ENCODE measurements around the gene PAX2. TPM values are rescaled to one million over a fixed set of nuclear protein-coding genes. Genes with fewer than 3 reads are reported as not detected.

Gene PAX2
- total and polyA plus RNA-seq, 12 donors, result 0.07 to 0.25 (median 0.10) TPM; not detected in 8

DNA sequence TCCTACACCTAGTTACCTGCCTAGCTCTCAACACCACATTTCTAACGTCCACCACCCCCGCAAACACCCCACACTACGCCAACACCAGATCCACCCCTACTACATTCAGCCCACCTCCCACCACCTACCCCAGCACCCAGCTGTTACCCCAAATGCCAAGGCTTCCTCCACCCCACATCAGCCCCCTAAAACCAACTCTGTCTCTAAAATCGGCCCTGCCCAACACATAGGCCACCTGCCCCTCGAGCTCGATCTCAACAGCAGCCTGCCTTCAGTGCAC is 114.0 kb downstream of the PAX2 start:
- intact Hi-C loops (cut with DNase I), result no loop called here
- H3K9me3 ChIP-seq (replicated peaks in 1 of 3), result no peaks in the 10 kb centered on the region
- no peak for TF ChIP-seq POLR2A (IDR thresholded peaks at IDR 0.05)
- no peak for TF ChIP-seq CTCF (IDR thresholded peaks at IDR 0.05)
- H3K4me3 ChIP-seq, result no peak overlapping the region
- no peak overlapping the region for H3K27ac ChIP-seq
- WGBS, 4 donors, result 64 to 83% (median 80%) methylated on average over 6 of the region's 6 CpGs
- no peaks in the 10 kb centered on the region for H3K36me3 ChIP-seq (replicated peaks in 1 of 2)
- no peaks in the 10 kb centered on the region for H3K4me1 ChIP-seq (replicated peaks in 1 of 2)
- no peaks in the 10 kb centered on the region for H3K27me3 ChIP-seq
- no peak for DNase-seq

DNA sequence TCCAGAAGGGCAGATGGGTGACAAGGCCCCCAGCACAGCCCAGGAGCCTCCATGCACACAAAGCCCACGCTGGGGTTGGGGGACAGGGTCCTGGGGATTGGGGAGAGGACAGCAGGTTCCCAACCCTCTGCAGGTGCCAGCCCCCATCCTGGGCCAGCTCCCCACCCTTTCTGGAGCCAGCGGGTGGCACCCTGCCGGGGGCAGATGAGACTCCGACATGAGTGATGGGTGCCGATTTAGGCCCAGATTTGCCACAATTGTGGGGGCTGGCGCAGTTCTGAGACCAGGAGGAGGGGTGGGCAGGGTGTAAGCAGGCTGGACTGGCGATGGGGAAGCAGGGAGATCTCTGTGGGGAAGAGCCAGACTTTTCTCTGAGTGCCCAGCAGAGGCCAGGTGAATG is 118.1 kb downstream of the PAX2 start:
- WGBS, 4 donors, result 86 to 91% (median 90%) methylated on average over 7 of the region's 7 CpGs
- Histone ChIP-seq H3K27me3 (no peaks in the 10 kb centered on the region), H3K9me3 (replicated peaks in 1 of 3) (no peaks in the 10 kb centered on the region), H3K4me3 (no peak overlapping the region), H3K36me3 (replicated peaks in 1 of 2) (no peaks in the 10 kb centered on the region), H3K4me1 (replicated peaks in 1 of 2) (no peaks in the 10 kb centered on the region), H3K27ac (no peak overlapping the region)
- DNase-seq, result no peak
- intact Hi-C loops (cut with DNase I), result no loop called here
- TF ChIP-seq POLR2A (IDR thresholded peaks at IDR 0.05) (no peak), CTCF (IDR thresholded peaks at IDR 0.05) (no peak)

GRCh38 chr10:100864036-100864885 is 118.9 kb downstream of the PAX2 start:
- no peaks in the 10 kb centered on the region for H3K27me3 ChIP-seq
- no peak for DNase-seq
- intact Hi-C loops (cut with DNase I), result no loop called here
- no peak overlapping the region for H3K27ac ChIP-seq
- TF ChIP-seq POLR2A (IDR thresholded peaks at IDR 0.05) (no peak), CTCF (IDR thresholded peaks at IDR 0.05) (no peak)
- H3K4me1 ChIP-seq (replicated peaks in 1 of 2), result no peaks in the 10 kb centered on the region
- WGBS, 4 donors, result 75 to 83% (median 80%) methylated on average over 24 of the region's 24 CpGs
- no peaks in the 10 kb centered on the region for H3K9me3 ChIP-seq (replicated peaks in 1 of 3)
- no peak overlapping the region for H3K4me3 ChIP-seq
- no peaks in the 10 kb centered on the region for H3K36me3 ChIP-seq (replicated peaks in 1 of 2)

- DNase-seq, result no peak
- no peak for TF ChIP-seq CTCF (IDR thresholded peaks at IDR 0.05)
- no peak for TF ChIP-seq POLR2A (IDR thresholded peaks at IDR 0.05)
- H3K27me3 ChIP-seq, result no peaks in the 10 kb centered on the region
Measured at GRCh38 chr10:100864978-100865377, 119.6 kb downstream of the PAX2 start.

More at GRCh38 chr10:100864978-100865377, 119.6 kb downstream of the PAX2 start:
- H3K27ac ChIP-seq, result no peak overlapping the region
- intact Hi-C loops (cut with DNase I), result no loop called here
- H3K36me3 ChIP-seq (replicated peaks in 1 of 2), result no peaks in the 10 kb centered on the region
- no peaks in the 10 kb centered on the region for H3K9me3 ChIP-seq (replicated peaks in 1 of 3)
- no peak overlapping the region for H3K4me3 ChIP-seq
- no peaks in the 10 kb centered on the region for H3K4me1 ChIP-seq (replicated peaks in 1 of 2)
- WGBS, 4 donors, result 39 to 57% (median 45%) methylated on average over 1 to 4 of the region's 4 CpGs

All from adrenal gland (tissue), 12 donors.